Endometrial microvascular endothelial cells (primary cell): ENCODE measurements around the gene COL26A1. TPM values are rescaled to one million over a fixed set of nuclear protein-coding genes. Genes with fewer than 3 reads are reported as not detected.

Experiments used
- in situ Hi-C: cut with HindIII; loops from 2 replicates; pipeline ENCODE4 v1.10.0; 2017; ENCODE audit warnings: low sequenced_read_pairs, low pct_unique_long_range_greater_than_20kb; ENCODE audit errors: inconsistent ontology term
- total RNA-seq: library from RNA; depleted of rRNA; stranded (reverse); fragments of >200 nt; gene quantifications from one replicate; pipeline ENCODE4 v1.2.3, GENCODE V29; 2015; ENCODE audit errors: inconsistent ontology term

COL26A1 gene
- total RNA-seq, 1 donor from 2014 or later: not detected

DNA sequence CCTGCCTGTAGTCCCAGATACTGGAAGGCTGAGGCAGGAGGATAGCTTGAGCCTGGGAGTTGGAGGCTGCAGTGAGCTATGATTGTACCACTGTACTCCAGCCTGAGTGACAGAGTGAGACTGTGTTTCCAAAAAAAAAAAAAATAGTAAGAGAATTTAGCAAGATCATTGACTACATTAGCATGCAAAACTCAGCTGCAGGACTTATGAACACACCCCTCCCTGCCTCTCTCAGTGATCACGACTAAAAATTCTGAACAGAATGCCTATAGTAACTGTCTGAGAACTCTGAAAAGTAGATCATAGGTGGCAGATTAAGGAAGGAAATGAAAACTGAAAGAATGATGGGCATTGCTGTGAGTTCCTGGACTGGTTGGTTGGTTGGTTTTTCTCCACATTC lies 215.9 kb downstream of the COL26A1 start:
- in situ Hi-C loops: no loop called here

DNA sequence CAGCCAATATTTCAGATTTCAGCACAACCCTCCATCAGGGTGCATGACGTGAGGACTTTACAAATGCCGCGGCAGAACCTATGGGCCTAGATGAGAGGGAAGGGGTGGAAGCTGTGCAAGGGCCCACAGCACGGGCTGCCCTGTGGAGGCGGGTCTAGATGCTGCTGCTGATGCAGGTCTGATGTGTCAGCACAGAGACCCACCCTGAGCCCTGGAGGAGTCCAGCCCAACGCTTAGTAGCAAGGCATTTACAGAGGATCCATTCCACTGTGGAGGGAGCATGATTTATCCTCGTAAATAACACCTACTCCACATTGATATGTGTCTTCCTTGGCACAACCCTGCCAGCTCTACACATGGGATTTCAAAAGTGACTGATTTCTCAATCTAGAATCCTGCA lies 217.9 kb downstream of the COL26A1 start:
- in situ Hi-C loops: no loop called here

DNA sequence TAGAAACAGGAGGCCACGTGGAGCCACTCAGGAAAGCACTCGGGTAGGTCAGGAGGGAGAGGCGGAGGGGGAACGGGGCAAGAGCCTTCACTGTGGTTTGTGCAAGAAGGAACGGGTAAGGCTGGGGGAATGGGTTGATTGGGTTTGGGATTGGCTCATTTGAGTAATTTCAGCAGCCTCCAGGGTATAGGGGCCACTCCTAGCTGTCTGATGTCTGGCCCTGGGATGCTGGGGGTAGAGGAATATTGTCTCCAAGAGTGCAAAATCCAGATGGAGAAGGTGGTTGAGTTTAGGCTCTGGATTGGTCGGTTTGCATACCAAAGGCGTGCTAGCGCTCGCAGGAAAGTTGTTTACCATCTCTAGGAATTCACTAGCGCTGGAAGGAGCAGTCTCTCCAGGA lies 219.2 kb downstream of the COL26A1 start:
- in situ Hi-C loops: no loop called here

GRCh38 chr7:101582971-101583370 lies 220.3 kb downstream of the COL26A1 start:
- in situ Hi-C loops: no loop called here

- in situ Hi-C loops: no loop called here
Observed at GRCh38 chr7:101586078-101586905, 223.6 kb downstream of the COL26A1 start.

GRCh38 chr7:101586906-101587677 lies 224.4 kb downstream of the COL26A1 start:
- in situ Hi-C loops: no loop called here

- in situ Hi-C loops: no loop called here
Observed at GRCh38 chr7:101588131-101588935, 225.7 kb downstream of the COL26A1 start.

DNA sequence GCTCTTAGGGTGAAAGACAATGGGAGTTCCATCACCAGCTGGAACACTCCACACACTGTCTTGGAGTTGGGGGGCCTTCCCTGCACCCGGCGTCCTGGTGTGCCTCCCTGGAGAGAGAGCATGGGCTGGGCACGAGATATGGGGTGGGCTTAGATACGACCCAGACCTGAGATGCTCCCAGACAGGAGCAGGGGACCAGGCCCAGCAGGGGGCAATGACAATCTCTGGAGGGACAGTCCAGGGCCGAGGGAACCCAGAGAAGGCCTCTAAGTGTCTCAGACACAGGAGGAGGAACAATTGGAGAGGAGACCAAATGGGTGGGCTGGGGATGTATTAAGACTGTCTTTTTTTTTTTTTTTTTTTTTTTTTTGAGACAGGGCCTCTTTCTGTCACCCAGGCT lies 226.4 kb downstream of the COL26A1 start:
- in situ Hi-C loops: no loop called here

- in situ Hi-C loops: no loop called here
Observed at GRCh38 chr7:101589976-101590662, 227.4 kb downstream of the COL26A1 start.

DNA sequence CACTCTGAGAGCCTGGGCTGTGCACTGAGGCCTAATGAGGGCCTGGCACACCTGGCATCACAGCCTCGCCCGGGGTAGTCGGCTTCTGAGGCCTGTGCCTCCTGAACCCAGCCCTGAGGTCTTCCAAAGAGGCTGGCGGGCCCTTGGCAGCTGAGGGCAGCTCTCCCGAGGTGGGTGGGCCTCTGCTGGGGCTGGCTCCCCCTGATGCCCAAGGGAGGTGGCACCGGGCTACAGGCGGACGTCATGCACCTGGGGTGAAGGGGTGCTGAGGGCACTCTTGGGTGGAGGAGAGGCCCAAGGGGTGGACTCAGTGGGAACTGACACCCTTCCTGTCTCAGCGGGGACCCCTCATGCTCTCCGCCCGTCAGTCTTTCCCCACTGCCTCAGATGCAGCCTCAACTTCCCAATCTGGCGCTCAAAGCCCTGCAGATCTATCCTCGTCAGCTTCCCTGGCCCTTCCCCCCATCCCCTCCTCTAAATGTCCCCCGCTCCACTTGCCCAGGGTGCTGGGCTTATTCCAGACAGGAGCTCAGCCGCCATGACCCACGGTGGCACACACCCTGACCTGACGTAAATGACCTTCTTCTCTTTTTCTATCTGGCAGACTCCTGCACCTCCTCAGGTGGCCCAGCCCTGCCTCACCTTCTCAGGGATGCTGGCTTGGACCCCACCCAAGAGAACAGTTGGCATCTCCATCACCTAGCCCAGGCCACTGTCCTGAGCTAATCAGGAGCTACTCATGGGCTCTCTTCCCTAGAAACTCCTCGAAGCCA lies 228.2 kb downstream of the COL26A1 start:
- in situ Hi-C loops: no loop called here

- in situ Hi-C loops: no loop called here
Observed at GRCh38 chr7:101591504-101591903, 228.8 kb downstream of the COL26A1 start.

DNA sequence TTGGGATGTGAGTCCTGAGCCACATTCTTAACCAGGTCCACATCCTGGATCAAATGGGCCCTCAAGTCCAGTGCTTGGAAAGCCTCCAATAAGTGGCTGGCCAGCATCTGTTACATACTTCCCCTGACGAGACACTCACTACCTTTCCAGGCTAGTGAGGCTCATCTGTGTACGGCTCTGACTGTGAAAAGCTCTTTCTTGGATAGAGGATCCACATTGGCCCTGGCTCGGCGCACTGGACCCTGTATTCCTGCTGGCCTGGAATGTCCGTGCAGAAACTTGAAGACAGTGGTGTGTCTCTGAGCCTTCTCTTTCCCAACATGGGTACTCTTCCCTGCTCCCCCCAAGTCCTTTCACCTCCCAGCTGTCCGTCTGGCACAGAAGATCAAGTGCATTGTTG lies 230.9 kb downstream of the COL26A1 start:
- in situ Hi-C loops: no loop called here

DNA sequence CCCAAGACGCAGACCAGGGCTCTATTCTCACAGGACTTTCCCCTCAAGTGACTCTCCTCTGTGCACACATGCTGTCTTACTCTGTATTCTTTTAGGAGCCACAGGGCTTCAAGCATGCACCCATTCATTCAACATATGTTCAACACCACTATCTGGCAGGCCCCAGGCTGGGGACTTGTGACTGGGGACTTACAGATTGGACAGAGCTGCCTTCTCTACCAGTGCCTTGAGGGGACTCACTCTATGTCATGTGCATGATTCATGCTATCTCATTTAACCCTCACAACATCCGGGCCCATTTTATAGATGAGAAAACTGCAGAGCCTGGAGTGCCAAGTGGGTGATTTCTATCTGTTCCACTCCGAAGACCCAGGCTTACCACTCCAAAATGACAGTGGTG lies 232.1 kb downstream of the COL26A1 start:
- in situ Hi-C loops: no loop called here

DNA sequence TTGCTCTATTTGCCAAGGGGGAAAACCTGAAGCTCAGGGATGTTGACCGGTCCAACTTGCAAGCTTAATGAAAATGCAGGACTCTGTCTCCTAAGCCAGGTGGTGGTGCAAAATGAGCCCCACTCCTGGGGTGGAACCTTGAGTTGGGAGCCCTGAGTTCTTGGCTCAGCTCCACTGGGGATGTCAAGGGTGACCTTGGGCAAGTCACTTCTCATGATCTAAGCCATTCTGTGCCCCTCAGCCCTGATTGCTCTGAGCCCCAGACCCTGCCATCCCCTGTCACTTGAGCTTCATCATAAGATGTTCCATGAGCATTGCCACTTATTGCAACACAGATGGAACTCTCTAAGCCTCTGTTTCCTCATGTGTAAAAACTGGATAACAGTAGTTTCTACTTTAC lies 232.6 kb downstream of the COL26A1 start:
- in situ Hi-C loops: no loop called here

DNA sequence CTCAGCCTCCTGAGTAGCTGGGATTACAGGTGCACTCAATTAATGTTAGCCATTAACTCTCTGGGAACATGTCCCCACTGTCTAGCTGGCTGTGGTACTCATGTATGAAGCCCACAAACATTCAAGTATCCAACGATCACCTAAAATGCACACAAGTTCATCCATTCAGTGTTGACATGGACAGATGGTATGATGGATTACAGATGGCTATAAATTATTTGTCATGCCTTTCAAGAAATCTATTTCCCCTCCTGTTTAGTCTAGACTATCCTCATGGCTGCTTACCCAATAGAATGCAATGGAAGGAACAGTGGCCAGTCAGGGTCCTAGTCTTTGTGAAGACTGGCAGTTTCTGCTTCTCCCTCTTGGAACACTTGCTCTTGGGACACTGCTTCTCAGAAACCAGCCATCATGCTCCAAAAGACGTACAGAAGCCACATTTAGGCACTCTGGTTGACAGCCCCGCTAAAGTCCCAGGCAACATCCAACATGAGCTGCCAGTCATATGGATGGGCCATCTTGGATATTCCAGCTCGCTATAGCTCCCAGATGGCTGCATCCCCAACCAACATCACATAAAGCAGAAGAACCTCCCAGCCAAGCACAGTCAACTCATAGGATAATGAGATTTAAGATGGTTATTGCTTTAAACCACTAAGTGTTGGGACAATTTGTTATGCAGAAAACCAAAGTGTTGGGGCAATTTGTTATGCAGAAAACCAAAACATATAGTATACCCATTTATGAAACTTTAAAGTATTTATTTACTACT lies 233.3 kb downstream of the COL26A1 start:
- in situ Hi-C loops: no loop called here

DNA sequence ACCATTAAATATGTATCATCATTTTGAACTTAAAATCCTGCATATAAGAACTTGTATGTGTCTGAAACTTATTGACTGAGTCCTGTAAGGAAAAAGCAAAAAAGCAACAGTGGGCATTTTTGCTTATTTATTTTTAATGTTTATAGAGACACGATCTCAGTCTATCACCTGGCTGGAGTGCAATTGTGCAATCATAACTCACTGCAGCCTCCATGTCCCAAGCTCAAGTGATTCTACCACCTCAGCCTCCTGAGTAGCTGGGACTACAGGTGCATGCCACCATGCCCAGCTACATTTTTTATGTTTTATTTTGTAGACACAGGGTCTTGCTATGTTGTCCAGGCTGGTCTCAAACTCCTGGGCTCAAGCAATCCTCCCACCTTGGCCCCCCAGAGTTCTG lies 234.2 kb downstream of the COL26A1 start:
- in situ Hi-C loops: no loop called here

DNA sequence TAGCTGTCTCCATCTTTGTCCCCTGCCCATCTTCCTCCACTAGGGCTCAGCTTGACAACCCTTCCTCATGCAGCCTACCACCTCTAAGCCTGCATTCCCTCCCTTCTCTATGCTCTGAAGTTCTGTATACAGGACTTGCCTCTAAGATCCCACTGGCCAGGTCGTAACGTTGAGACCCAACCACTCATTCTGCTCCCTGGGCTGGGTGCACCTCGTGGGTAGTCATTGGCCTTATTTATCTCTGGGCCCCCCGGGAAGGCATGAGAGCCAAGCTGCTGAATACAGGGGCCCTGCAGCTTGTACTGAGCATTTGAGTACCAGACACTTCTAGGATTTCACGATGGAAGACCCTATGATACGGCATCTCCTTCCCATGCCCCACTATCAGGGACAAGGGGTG lies 235.3 kb downstream of the COL26A1 start:
- in situ Hi-C loops: no loop called here
